Keratinocyte (primary cell): ENCODE results near the gene LRRFIP2. TPM values are rescaled to one million over a fixed set of nuclear protein-coding genes. Genes with fewer than 3 reads are reported as not detected.

Experiments
- DNase-seq: peaks from one replicate; pipeline ENCODE4 v3.0.0-alpha.2; 2011; ENCODE audit warnings: low read depth, missing footprints, low spot score
- FAIRE-seq: peaks from 2 replicates; lab custom pipeline; 2011; peaks lifted over from hg19 to GRCh38; lab: Jason Lieb, UNC
- H2AFZ ChIP-seq: 2 replicates; pipeline ENCODE4 v1.6.0; 2012; ENCODE audit warnings: low read length, control low read depth, inconsistent platforms; ENCODE audit not compliant: control insufficient read depth
- H3K27ac ChIP-seq: 2 replicates; pipeline ENCODE4 v1.5.1; 2011; ENCODE audit warnings: low read length; ENCODE audit not compliant: control insufficient read depth, insufficient read depth
- H3K27me3 ChIP-seq: 3 replicates; pipeline ENCODE4 v1.6.0; 2011; ENCODE audit warnings: low read length; ENCODE audit not compliant: control insufficient read depth, insufficient read depth; ENCODE audit errors: extremely low read depth
- H3K36me3 ChIP-seq, 2 experiments: 2 replicates in 1 of 2; 3 replicates in 1 of 2; pipeline ENCODE4 v1.5.1; 2011; ENCODE audit warnings: low read length in 2 of 2, mild to moderate bottlenecking in 1 of 2; ENCODE audit not compliant: control insufficient read depth in 2 of 2, insufficient read depth in 2 of 2; ENCODE audit errors: extremely low read depth in 1 of 2
- H3K4me1 ChIP-seq: 3 replicates; pipeline ENCODE4 v1.5.1; 2011; ENCODE audit warnings: low read length; ENCODE audit not compliant: control insufficient read depth, insufficient read depth; ENCODE audit errors: extremely low read depth
- H3K4me2 ChIP-seq: 3 replicates; pipeline ENCODE4 v1.6.0; 2011; ENCODE audit warnings: low read depth, low read length; ENCODE audit not compliant: control insufficient read depth, insufficient read depth; ENCODE audit errors: extremely low read depth
- H3K4me3 ChIP-seq, 3 experiments: fragments of 200-600 bp in 1 of 3; sonication (generic) in 1 of 3; 2 replicates in 2 of 3; 3 replicates in 1 of 3; pipeline ENCODE4 v1.5.1; 2011 to 2016; ENCODE audit warnings: low read length in 3 of 3, mild to moderate bottlenecking in 3 of 3, control low read depth in 2 of 3, inconsistent platforms in 1 of 3, low read depth in 1 of 3, mixed read lengths in 1 of 3, mixed run types in 1 of 3, moderate library complexity in 1 of 3; ENCODE audit not compliant: control insufficient read depth in 2 of 3, insufficient read depth in 2 of 3; ENCODE audit errors: extremely low read depth in 1 of 3
- H3K79me2 ChIP-seq: 2 replicates; pipeline ENCODE4 v1.6.0; 2012; ENCODE audit warnings: low read length; ENCODE audit not compliant: control insufficient read depth, insufficient read depth
- H3K9ac ChIP-seq: 3 replicates; pipeline ENCODE4 v1.6.0; 2011; ENCODE audit warnings: low read length; ENCODE audit not compliant: control insufficient read depth, insufficient read depth; ENCODE audit errors: extremely low read depth
- H3K9me1 ChIP-seq: 3 replicates; pipeline ENCODE4 v1.6.0; 2011; ENCODE audit warnings: low read length; ENCODE audit not compliant: control insufficient read depth, insufficient read depth; ENCODE audit errors: extremely low read depth
- H3K9me3 ChIP-seq: 2 replicates; pipeline ENCODE4 v1.5.1; 2012; ENCODE audit warnings: low read depth, low read length; ENCODE audit not compliant: control insufficient read depth
- H4K20me1 ChIP-seq: 3 replicates; pipeline ENCODE4 v1.6.0; 2011; ENCODE audit warnings: low read length; ENCODE audit not compliant: control insufficient read depth, insufficient read depth; ENCODE audit errors: extremely low read depth
- EZH2 ChIP-seq: IDR thresholded peaks from one replicate; pipeline ENCODE4 v1.6.1; 2012; ENCODE audit warnings: inconsistent platforms, mild to moderate bottlenecking, low read length, moderate library complexity
- dilution Hi-C: fragments of 300-500 bp; cut with MboI; formaldehyde crosslinking; loops from one replicate; pipeline ENCODE4 v1.7.0; 2020; ENCODE audit warnings: low sequenced_read_pairs; ENCODE audit not compliant: extremely low pct_ligation_motif_present
- polyA plus RNA-seq, 5 experiments: library from polyadenylated mRNA; depleted of rRNA in 3 of 5; stranded (reverse) in 3 of 5; stranded (forward) in 1 of 5; unstranded in 1 of 5; fragments of >200 nt; gene quantifications; 1 replicate in 1 of 5; 2 replicates in 3 of 5; 3 replicates in 1 of 5; pipeline versions ENCODE4 v1.2.1 to v1.2.3, GENCODE V29; 2011 to 2012; ENCODE audit warnings: missing spikeins in 2 of 5, low read depth in 1 of 5, low replicate concordance in 1 of 5
- TF ChIP-seq, protein P1 (sequence below), 3 experiments: IDR thresholded peaks in 1 of 3; conservative IDR thresholded peaks in 1 of 3; optimal IDR thresholded peaks in 1 of 3; 2 replicates in 2 of 3; 3 replicates in 1 of 3; pipeline versions ENCODE3 to v1.5.1; 2011; ENCODE audit warnings: low read length in 3 of 3, mild to moderate bottlenecking in 3 of 3, moderate library complexity in 2 of 3, control low read depth in 1 of 3, inconsistent platforms in 1 of 3; ENCODE audit not compliant: insufficient read depth in 2 of 3; ENCODE audit errors: extremely low read depth in 1 of 3

Gene LRRFIP2
- polyA plus RNA-seq, 1 donor (not counting 4 experiments of a cell fraction or from before 2014, with no cell fraction given) = 70.3 TPM

DNA sequence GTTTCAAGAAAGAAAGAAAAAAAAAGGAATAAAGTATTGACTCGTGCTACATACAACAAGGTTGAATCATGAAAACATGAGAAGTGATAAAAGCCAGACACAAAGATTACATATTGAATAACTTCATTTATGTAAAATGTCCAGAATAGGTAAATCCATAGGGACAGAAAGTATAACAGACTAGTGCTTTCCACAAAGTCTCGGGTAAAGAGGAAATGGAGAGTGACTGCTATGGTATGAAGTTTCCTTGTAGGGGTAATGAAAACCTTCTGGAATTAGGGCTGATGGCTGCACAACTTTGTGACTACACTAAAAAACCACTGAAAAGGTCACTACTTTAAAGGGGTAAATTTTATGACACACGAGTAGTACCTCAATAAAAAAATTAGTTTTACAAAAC is 13.0 kb downstream of the LRRFIP2 start:
- Histone ChIP-seq H3K9me1 (no peaks in the 10 kb centered on the region), H3K9me3 (no peaks in the 10 kb centered on the region), H3K9ac (no peak overlapping the region), H4K20me1 (no peaks in the 10 kb centered on the region), H3K79me2 (peaks cover 73% of the 10 kb centered on the region), H3K27me3 (no peaks in the 10 kb centered on the region), H2AFZ (no peak overlapping the region), H3K4me1 (peaks cover 18% of the 10 kb centered on the region), H3K27ac (no peak overlapping the region), H3K4me3 (no peak overlapping the region), H3K4me2 (no peak overlapping the region), H3K36me3 (peaks cover 3 to 7% of the 10 kb centered on the region in 2 experiments)
- dilution Hi-C loops = no loop called here
- DNase-seq (no peak), FAIRE-seq (no peak)
- TF ChIP-seq EZH2 = no peak
- TF ChIP-seq, protein P1, sequence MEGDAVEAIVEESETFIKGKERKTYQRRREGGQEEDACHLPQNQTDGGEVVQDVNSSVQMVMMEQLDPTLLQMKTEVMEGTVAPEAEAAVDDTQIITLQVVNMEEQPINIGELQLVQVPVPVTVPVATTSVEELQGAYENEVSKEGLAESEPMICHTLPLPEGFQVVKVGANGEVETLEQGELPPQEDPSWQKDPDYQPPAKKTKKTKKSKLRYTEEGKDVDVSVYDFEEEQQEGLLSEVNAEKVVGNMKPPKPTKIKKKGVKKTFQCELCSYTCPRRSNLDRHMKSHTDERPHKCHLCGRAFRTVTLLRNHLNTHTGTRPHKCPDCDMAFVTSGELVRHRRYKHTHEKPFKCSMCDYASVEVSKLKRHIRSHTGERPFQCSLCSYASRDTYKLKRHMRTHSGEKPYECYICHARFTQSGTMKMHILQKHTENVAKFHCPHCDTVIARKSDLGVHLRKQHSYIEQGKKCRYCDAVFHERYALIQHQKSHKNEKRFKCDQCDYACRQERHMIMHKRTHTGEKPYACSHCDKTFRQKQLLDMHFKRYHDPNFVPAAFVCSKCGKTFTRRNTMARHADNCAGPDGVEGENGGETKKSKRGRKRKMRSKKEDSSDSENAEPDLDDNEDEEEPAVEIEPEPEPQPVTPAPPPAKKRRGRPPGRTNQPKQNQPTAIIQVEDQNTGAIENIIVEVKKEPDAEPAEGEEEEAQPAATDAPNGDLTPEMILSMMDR (optimal IDR thresholded peaks at IDR 0.05 in 1 of 3, IDR thresholded peaks at IDR 0.05 in 1 of 3, conservative IDR thresholded peaks at IDR 0.05 in 1 of 3; ENCODE audit: extremely low read depth in 1 of 3, insufficient read depth in 2 of 3, low read length in 3 of 3) = no peak

- no peak for DNase-seq
- no peak overlapping the region for H3K4me2 ChIP-seq
- no peak for FAIRE-seq
- peaks cover 4% of the 10 kb centered on the region for H3K4me1 ChIP-seq
- no peaks in the 10 kb centered on the region for H3K9me3 ChIP-seq
- no peak overlapping the region for H2AFZ ChIP-seq
- H3K79me2 ChIP-seq = peaks cover 83% of the 10 kb centered on the region
- no peak overlapping the region for H3K27ac ChIP-seq
- H3K9ac ChIP-seq = no peak overlapping the region
- dilution Hi-C loops = no loop called here
- H3K36me3 ChIP-seq = peaks cover 4% of the 10 kb centered on the region in 2 experiments
- H3K4me3 ChIP-seq = no peak overlapping the region
- no peaks in the 10 kb centered on the region for H3K27me3 ChIP-seq
- H4K20me1 ChIP-seq = no peaks in the 10 kb centered on the region
- TF ChIP-seq, protein P1 (optimal IDR thresholded peaks at IDR 0.05 in 1 of 3, IDR thresholded peaks at IDR 0.05 in 1 of 3, conservative IDR thresholded peaks at IDR 0.05 in 1 of 3; ENCODE audit: extremely low read depth in 1 of 3, insufficient read depth in 2 of 3, low read length in 3 of 3) = no peak
- no peak for TF ChIP-seq EZH2
- H3K9me1 ChIP-seq = no peaks in the 10 kb centered on the region
Observed at GRCh38 chr3:37155782-37156181, 18.6 kb downstream of the LRRFIP2 start.
